ENCODE data around the gene ATP8B3.

ATP8B3 gene

DNA sequence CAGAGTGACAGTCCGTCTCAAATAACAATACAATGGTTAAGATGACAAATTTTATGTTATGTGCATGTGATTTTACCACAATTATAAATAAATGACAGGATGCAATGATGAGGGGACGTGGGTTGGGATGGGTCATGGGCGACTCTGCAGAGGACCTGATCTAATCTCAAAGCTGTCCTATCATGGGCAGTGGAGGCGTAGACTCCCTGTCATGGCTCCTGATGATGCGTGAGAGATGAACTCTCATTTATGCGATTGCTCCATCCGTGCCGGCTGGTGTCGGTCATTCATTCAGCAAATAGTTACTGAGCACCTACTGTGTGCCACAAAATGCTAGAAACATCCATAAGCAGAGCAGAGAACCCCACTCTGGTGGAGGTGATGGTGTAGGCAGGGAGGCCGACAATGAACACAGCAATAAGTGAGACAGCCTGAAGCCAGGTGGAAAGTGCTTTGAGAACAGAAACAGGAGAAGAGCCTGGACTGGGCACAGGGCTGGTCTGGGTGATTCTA lies 37.9 kb upstream of the ATP8B3 start:
- no peak for DNase-seq

DNA sequence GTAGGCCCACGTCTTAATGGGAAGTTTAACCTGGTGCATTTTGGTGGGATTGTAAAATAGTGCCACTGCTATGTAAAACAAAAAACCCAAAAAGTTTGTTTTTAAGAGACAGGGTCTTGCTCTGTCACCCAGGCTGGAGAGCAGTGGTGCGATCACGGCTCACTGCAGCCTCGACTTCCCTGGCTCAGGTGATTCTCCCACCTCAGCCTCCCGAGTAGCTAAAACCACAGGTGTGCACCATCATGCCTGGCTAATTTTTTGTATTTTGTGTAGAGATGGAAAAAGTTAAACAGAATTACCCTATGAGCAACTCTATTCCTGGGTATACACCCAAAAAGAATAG lies 37.0 kb upstream of the ATP8B3 start:
- DNase-seq, result no peak

DNA sequence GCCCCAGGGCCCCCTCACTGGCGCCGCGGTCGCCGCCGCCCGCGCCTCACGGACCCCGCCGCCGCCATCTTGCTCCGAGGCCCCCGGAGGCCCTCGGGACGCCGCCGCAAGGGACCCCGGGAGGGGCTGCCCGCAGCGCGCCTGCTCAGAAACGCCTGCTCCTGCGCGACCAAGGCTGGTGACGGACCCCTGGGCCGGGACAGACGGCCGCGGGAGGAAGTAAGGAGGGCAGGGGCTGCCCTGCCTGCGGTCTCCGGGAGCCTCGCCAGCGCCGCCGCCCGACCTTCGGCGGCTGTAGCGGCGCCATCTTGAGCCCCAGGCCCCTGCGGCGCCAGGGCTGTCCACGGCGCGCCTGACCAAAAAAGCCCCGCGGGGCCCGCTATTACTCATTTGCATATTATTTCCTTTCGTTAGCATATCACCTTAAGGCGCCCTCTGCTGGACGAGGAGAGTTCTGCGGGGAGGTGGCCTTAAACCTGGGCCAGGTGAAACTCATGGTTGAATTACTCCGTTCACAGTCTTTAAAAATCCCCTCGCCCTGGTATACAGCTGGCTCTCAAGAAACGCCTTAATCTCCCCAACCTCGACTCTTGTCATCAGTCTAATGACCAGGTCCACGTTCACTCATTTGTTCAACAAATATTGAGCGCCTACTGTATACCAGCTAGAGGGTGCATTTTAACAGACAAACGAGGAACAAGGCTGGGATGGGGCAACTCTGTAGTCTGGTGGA lies 36.5 kb upstream of the ATP8B3 start, which contains the start of gene REXO1:
Gene REXO1, minus strand, starts transcription at position 85 of the 733 bp plus-strand sequence. CDS start 125 bp downstream, outside the sequence.
- DNase-seq, result peak; percentile 79

DNA sequence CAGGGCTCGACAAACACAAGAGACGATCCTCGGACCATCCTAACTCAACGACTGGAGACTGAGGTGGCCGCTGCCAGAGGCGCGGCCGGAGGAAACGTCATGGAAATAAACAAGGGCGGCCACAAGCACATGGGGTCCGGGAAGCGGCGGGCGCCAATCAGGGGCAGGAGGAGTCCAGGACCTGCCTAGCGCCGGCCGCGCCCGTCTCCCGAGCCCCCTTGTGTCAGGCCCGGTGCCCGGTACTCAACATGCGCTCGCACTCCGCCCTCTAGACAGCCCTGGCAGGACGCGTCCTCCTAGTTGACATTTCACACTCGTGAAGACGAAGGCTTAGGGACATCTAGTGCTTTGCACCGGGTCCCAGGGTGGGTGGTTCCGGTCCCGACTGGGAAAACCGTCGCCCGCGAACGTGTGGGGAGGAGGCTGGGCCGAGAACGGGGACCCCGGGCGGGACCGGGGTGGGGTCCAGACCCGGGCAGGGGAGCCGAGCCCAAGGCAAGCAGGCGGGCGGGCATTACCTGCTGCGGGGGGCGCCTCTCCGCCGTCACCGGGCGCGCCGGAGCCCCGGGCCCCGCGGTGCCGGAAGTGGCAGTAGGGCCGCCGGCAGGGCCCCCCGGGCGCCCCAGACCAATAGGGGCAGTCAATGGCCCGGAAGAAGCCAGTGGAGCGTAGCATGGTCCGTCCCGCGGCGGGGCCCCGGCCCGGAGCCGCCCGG lies 35.8 kb upstream of the ATP8B3 start:
- DNase-seq, result no peak

DNA sequence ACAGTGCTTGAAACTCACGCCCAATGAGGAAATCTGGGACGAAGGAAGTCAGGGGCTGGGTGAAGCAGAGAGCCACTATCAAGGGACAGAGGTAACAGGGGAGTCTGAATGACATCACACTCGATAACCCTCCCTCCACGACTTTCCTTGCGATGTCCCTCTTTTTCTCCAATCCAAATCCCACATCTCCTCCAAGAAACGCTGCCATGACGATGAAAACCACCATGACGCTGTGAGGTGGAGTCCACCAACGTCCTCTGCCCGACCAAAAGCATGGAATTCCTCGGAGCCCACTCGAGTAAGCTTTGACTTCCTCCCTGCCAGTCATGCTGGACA lies 35.2 kb upstream of the ATP8B3 start:
- DNase-seq, result no peak

DNA sequence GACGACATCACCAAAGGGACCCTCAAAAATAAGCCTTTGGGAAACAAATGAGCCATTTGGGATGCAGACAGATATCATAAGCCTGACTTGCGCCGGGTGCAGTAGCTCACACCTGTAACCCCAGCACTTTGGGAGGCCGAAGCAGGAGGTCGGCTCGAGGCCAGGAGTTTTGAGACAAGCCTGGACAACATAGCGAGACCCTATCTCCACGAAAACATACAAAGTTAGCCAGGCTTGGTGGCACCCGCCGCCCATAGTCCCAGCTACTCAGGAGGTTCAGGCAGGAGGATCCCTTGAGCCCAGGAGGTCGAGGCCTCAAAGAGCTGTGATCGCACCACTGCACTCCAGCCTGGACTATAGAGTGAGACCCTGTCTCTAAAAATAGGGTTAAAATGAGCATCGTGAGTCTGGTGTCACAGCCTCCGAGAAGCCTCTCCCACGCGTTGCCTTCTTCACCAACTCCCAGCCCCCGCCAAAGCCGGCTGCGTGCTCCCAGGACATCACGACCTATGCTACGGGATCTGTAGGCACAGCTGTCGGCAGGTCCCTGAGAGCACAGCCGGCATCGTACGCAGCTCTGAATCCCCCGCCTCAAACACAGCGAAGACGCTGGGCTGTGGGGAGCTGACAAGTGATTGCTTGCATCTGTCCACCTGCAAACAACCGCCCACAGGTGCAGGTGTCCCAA lies 34.6 kb upstream of the ATP8B3 start:
- DNase-seq, result no peak

DNA sequence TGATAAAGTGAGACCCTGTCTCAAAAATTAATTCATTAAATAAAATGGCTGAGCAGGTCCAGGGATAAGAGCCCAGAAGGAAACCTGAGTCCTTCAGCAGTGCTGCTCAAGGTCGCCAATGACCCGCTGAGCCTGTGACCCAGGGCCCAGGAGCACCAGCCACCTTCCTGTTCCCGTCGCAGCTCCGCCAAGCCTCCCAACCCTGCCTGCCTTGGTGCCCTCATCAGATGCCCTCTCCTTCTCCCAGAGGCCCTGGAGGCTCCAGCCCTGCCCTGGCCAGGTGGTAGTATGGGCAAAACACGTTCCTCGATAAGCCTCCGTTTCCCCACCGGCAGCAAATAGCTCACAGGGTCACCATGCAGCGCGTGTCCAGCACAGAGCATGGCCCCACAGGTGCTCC lies 33.6 kb upstream of the ATP8B3 start:
- DNase-seq, result no peak

DNA sequence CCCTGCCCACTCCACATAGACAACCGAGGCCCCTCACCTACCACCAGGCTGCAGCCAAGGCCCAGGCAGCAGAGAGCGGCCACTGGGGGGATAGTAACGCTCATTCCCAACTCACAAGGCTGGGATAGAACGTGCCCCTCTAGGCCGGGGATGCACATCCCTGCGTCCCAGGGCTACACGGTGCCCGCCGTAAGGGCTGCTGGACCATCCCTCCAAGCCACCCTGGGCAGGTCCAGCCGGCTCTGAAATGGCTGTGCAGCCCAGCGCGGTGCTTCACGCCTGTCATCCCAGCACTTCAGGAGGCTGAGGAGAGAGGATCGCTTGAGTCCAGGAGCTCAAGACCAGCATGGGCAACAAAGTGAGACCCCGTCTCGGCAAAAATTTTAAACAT lies 33.0 kb upstream of the ATP8B3 start:
- no peak for DNase-seq

DNA sequence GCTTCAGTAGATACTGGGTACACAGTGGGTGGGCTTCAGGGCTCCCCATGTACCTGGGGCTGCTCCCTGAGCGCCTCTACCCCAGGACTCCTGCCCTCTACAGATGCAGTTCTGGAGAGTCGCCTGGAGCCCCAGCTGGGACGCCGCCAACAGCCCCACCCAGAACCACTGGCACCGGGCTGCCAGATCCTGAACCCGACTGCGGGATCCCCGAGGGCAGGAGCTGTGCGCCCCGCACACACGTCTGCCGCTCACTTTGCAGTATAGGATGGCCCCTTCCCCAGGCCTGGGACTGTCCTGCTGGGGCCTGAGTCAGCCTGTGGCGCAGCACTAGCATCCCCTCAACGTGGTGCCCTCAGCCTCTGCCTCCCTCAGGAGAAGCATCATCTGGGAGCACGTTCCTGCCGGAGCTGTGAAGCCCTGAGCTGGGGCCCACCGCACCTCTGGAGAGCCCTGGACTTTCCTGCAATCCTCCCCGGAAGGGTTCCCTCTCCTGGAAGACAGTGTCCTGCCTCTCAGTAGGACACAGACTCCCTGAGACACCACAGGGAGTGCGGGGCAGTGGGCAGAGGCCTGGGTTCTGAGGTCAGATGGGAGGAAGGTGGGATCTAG lies 32.5 kb upstream of the ATP8B3 start:
- no peak for DNase-seq

DNA sequence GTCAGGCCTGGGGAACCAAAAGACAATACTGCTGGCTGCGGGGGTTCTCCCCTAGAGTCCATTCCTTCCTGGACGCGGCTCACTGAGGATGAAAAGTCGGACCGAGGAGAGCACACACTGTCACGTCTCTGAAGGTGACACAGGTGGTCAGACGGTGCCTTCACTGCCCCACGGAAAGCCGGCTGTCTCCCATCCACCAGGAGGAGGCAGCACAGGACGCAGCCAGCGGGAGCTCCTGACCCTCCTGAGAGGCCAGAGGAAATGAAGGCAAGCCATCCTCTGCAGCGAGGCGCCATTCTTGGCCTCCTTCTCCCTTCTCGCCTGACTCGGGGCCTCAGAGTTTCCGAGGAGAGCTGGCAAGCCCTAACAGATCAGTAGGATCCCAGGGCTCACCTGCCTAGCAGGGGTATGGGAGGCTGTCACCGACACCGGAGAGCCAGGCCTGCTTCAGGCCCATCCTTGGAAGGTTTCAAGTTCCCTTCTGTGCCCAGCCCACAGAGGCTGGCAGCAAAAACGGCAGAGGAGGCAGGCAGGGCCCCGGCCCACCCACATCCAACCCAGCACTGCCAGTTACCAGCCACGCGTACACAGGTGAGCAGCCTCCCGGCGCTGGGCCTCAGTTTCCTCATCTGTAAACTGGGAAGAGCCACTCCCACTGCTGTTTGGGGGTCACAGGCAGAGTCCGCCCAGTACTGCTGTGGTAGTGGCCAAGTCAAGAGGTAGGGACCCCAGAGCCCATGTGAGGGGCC lies 31.7 kb upstream of the ATP8B3 start:
- DNase-seq, result no peak

DNA sequence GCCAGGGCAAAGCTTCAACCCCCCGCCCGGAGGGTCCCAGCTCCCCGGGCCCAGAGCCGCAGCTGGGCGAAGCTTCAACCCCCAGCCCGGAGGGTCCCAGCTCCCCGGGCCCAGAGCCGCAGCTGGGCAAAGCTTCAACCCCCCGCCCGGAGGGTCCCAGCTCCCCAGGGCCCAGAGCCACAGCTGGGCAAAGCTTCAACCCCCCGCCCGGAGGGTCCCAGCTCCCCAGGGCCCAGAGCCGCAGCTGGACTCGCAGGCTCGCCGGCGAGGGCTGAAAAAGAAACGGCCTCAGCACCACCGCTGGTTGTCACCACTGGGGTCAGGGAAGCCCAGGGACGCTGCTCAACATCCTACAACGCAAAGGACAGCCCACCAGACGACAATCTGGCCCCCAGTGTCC lies 31.0 kb upstream of the ATP8B3 start:
- DNase-seq, result no peak

DNA sequence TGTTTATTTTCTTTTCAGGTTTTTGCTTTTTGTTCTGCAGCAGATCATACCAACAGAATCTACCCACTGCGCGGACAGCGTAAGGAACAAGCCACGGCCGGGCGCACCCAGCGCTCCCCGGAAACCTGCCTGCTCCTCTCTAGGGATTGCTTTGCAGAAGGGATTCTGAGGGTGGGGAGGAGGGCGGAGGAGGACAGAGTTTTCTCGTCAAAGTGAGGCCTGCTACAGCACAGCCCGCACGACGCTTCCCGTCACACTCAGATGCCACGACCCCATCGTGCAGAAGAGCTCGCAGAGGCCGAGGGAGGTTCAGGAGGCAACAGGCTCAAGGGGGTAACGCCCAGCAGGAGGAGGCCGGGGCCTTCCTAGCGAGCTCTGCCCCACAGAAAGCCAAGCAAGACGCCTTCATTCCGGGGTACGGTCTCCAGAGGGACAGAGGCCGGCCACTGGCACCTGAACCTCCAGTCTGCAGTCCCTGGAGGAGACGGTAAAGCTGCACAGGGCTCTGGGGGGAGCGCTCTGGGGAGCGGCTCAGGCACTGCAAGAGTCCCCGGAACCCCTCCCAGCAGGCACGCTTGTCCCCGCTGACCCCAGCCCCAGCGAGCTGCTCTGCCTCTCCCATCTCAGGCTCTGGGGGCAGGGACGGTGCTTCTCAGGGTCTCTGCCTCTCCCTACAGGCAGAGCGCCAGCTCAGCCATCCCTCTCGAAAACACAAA lies 29.3 kb upstream of the ATP8B3 start:
- DNase-seq, result no peak

DNA sequence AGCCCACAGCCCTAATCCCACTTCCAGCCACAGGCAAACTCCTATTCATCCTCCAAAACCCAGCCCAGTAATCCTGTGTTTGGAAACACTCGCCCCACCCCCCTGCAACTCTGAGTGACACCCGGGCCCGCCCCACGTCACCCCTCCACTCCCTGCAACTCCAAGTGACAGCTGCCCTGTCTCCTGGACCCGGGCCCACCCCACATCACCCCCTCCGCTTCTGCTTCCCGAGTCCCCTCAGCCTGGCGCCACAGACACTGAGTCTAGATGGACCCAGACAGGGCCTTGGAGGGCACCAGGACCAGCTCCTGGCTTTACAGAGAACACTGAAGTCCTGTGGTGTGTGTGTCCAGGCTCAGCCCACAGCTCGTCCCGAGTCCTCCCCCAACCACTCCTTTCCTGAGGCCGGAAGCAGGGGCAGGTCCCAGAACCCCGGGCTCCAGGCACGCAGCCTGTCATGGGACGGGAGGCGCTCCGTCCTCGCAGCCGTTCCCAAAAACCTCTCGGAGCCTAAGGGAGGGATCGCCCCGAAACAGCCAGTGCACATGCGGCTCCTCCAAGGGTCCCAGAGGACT lies 28.6 kb upstream of the ATP8B3 start:
- DNase-seq, result no peak

DNA sequence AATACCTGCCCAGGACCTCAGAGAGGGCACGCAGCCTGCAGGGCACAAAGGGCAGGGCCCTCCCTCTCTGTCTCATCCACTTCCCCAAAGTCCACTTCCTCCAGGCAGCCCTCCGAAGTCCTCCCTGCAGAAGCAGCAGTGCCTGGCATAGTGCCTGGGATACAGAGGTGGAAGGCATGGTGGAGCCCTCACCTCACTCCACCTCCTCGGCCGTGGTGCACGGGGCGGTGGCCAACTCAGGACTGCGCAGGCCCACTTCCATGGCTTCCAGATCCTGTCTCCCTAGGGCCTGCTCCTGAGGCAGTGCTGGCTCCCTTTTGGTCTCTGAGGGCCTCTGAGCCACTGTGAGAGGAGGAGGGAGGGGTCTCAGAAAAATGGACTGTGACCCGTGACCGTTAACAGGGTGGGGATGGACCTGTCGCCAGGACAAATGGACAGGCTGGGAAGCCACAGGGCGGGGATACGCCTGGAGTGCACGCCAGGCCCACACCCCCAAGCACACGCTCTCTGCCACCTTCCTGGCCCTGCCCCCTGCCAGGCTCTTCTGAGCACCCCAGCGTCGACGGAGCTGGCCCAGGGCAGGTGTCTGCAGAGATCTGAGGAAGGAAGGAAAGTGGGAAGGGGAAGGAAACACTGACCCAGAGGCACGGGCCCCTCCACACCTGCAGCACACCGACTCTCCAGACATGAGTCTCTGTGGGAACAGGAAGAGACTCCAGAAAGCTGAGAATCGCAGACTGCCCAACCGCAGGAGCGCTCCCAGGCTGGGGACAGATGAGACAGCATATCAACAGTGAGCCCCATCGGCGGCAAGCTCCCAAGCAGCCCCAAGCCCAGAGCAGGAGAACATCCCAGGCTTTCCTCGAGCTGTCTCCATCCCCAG lies 27.8 kb upstream of the ATP8B3 start:
- DNase-seq, result no peak

DNA sequence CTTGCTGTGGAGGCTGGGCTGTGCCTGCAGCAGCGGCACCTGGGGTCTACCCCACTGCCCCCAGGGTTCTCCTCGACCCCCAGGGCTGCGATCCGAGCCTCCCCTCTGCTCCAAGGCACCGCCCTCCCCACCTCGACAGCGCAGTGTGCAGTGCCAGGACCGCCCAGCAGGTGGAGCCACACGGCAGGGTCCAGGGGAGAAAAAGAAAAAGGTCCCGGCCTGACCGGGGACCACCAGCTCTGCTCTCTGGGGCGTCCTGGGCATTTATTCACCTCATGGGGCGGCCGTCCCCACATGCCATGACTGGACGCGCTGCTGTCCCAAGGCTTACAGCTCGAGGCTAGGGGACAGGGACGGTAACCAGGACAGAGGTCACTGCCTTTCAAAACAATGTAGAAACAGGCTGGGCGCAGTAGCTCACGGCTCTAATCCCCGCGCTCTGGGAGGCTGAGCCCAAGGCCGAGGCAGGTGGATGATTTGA lies 25.6 kb upstream of the ATP8B3 start:
- DNase-seq, result no peak

DNA sequence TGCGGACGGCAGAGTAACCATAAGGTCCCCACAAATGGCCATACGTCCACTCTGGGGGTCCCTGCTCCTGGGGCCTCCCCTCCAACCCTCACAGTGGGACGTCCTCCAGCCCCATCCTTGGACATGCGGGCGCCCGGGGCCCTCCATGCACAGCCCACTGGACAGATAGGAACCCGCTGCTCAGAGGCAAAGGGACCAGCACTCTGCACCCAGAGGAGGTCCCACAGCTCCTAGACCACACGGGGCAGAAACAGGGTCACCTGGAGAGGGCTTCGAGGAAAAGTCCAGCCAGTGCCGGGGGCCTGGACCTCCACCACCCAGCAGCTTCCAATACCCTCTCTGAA lies 25.1 kb upstream of the ATP8B3 start:
- no peak for DNase-seq

DNA sequence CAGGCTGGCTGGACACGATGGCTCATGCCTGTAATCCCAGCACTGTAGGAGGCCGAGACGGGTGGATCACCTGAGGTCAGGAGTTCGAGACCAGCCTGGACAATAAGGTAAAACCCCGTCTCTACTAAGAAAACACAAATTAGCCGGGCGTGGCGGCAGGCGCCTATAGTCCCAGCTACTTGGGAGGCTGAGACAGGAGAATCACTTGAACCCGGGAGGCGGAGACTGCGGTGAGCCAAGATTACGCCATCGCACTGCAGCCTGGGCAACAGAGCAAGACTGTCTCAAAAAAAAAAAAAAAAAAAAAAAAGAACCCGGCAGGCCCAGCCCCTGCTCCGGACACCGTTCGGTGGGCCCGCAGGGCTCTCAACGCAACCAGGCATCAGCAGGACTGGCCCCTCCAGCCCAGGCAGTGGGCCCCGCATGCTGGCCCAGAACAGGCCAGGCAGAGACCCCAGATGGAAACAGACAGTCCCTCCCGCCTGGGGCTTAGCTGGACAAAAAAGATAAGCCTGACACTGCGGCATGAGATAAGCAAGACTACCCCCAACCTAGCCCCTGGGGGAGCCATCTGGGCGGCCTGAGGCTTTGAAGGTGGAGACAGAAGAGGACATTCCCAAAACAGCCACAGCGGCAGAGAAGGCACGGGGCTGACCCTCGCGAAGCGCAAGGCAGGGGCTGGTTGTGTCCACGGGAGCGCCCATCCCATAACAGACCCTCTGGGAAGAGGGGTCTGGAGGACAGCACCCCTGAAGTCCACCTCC lies 24.6 kb upstream of the ATP8B3 start:
- DNase-seq, result no peak

DNA sequence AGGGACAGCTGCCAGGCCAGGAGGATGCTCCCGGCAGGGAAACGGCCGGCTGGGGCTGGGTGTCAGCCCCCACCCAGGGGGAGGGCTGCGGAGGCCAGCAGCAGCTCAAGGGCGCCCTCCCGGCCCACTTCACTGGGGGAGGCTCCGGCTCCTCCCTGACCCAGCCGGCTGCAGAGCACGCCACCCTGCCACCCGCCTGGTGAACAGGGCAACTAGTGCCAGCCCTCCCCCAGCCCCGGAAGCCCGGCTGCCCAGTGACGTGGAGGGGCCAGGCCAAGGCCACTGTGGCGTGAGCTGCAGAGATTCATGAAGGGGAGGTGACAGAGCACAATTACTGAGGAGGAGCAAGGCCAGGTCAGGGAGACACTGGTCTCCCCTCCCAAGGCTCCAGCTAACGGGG lies 21.5 kb upstream of the ATP8B3 start:
- DNase-seq, result no peak

DNA sequence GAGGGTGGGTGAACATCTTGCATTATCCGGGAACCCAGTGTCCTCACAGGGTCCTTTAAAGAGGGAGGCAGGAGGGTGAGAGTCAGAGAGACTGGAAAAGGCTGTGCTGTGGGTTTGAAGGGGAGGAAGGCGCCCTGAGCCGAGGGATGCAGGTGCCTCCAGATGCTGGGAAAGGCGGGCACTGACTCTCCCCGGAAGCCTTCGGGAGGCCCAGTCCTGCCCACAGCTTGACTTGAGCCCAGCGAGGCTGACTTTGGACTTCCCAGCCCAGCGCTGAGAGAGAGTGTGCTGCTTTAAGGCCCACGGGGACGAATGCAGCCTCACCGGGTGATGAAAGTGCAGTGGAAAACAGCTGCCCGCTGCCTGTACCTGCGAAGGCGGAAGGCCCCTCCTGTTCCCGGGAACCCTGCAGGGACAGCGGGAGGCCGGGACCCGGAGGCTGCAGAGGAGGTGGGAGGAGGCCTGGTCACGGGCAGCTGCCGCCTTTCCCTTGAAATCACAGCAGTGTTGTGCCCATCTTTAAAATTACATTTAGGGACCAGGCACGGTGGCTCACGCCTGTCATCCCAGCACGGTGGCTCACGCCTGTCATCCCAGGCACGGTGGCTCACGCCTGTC lies 20.1 kb upstream of the ATP8B3 start:
- DNase-seq, result no peak

Data from NCI-H510A treated with DMSO at 0.1 percent for 48 hours (cell line).